Posterior vena cava (tissue), 2 donors: ENCODE measurements around the gene BCL11A. TPM values are rescaled to one million over a fixed set of nuclear protein-coding genes. Genes with fewer than 3 reads are reported as not detected.

Experiments used
- DNase-seq: peaks from one replicate; pipeline ENCODE4 v3.0.0-alpha.2; 2020; ENCODE audit warnings: low spot score
- intact Hi-C, 2 donors: fragments of 100-400 bp; cut with DNase I; formaldehyde crosslinking; loops; one replicate each; pipeline versions ENCODE4 v1.14.1 to v1.14.2; 2022 to 2023
- total RNA-seq, 2 donors: library from RNA; stranded (reverse); fragmentation: NEBNext Ultra II Directional; extraction: Animal tissue kit (Norgen Biotek cat#: 25700); gene quantifications; one replicate each; pipeline ENCODE4 v1.2.1, GENCODE V29; 2021
- donor health status: DM: yes; HTN: yes; CAD: no.
- donor health status: DM: yes; HTN: yes; CAD: no.

The BCL11A gene
- total RNA-seq, 2 donors from 2014 or later = 0.71 to 2.0 TPM

GRCh38 chr2:60513996-60514395 lies 39.5 kb downstream of the BCL11A start:
- intact Hi-C loops = no loop called here

GRCh38 chr2:60513191-60513590 lies 40.3 kb downstream of the BCL11A start:
- intact Hi-C loops = no loop called here
- no peak for DNase-seq

More at GRCh38 chr2:60513996-60514395, 39.5 kb downstream of the BCL11A start:
- DNase-seq = no peak

GRCh38 chr2:60512641-60513040 lies 40.8 kb downstream of the BCL11A start:
- intact Hi-C loops = no loop called here
- no peak for DNase-seq

- intact Hi-C loops = no loop called here
- no peak for DNase-seq
These were observed 41.3 kb downstream of the BCL11A start for GRCh38 chr2:60512062-60512622.

- no peak for DNase-seq
- intact Hi-C loops = no loop called here
These were observed 42.7 kb downstream of the BCL11A start for GRCh38 chr2:60510713-60511112.

- no peak for DNase-seq
- intact Hi-C loops = no loop called here
These were observed 44.4 kb downstream of the BCL11A start for GRCh38 chr2:60509066-60509465.

GRCh38 chr2:60508339-60508917 lies 45.0 kb downstream of the BCL11A start:
- DNase-seq = no peak
- intact Hi-C loops = no loop called here

GRCh38 chr2:60507211-60507965 lies 46.1 kb downstream of the BCL11A start:
- DNase-seq = no peak
- intact Hi-C loops = no loop called here

- intact Hi-C loops = no loop called here
- DNase-seq = no peak
These were observed 47.6 kb downstream of the BCL11A start for GRCh38 chr2:60505880-60506260.

- intact Hi-C loops = no loop called here
- DNase-seq = no peak
These were observed 48.1 kb downstream of the BCL11A start for GRCh38 chr2:60505240-60505879.

- DNase-seq = no peak
- intact Hi-C loops = no loop called here
These were observed 49.4 kb downstream of the BCL11A start for GRCh38 chr2:60504049-60504448.

- no peak for DNase-seq
- intact Hi-C loops = no loop called here
These were observed 51.3 kb downstream of the BCL11A start for GRCh38 chr2:60502144-60502543.

GRCh38 chr2:60500861-60501260 lies 52.6 kb downstream of the BCL11A start:
- intact Hi-C loops = no loop called here
- no peak for DNase-seq

- intact Hi-C loops = no loop called here
- no peak for DNase-seq
These were observed 53.7 kb downstream of the BCL11A start for GRCh38 chr2:60499651-60500265.

GRCh38 chr2:60498816-60499429 lies 54.5 kb downstream of the BCL11A start:
- intact Hi-C loops = no loop called here
- no peak for DNase-seq

- intact Hi-C loops = no loop called here
- no peak for DNase-seq
These were observed 55.2 kb downstream of the BCL11A start for GRCh38 chr2:60498127-60498815.

GRCh38 chr2:60497500-60497899 lies 56.0 kb downstream of the BCL11A start:
- DNase-seq = no peak
- intact Hi-C loops = no loop called here

- DNase-seq = no peak
- intact Hi-C loops = no loop called here
These were observed 56.5 kb downstream of the BCL11A start for GRCh38 chr2:60496956-60497355.

GRCh38 chr2:60496475-60496874 lies 57.0 kb downstream of the BCL11A start:
- intact Hi-C loops = no loop called here
- DNase-seq = no peak
